ENCODE results near the gene NCOA7.

Gene NCOA7

GRCh38 chr6:125974214-125974866 lies 183.6 kb downstream of the NCOA7 start:
- TF ChIP-seq ZFP30 (CRISPR knock-in tag; IDR thresholded peaks at IDR 0.05) (no peak), TSHZ2 (CRISPR knock-in tag; IDR thresholded peaks at IDR 0.05) (no peak), ZNF8 (CRISPR knock-in tag; IDR thresholded peaks at IDR 0.05) (no peak), ZNF70 (CRISPR knock-in tag; IDR thresholded peaks at IDR 0.05) (no peak), ZFP3 (CRISPR knock-in tag; IDR thresholded peaks at IDR 0.05) (no peak), OSR1 (CRISPR knock-in tag; IDR thresholded peaks at IDR 0.05) (no peak), ZNF565 (CRISPR knock-in tag; conservative IDR thresholded peaks at IDR 0.05; ENCODE audit: low read depth) (no peak), ARNTL (CRISPR knock-in tag; IDR thresholded peaks at IDR 0.05; ENCODE audit: borderline replicate concordance, low read depth) (no peak)
- ATAC-seq, result peak; percentile 86

- TF ChIP-seq CSRNP3 (CRISPR knock-in tag; IDR thresholded peaks at IDR 0.05) (no peak), ZNF565 (CRISPR knock-in tag; conservative IDR thresholded peaks at IDR 0.05; ENCODE audit: low read depth) (no peak), PPARA (CRISPR knock-in tag; IDR thresholded peaks at IDR 0.05; ENCODE audit: borderline replicate concordance) (no peak), CSDC2 (CRISPR knock-in tag; IDR thresholded peaks at IDR 0.05) (no peak), ARNTL (CRISPR knock-in tag; IDR thresholded peaks at IDR 0.05; ENCODE audit: borderline replicate concordance, low read depth) (no peak), ZFP30 (CRISPR knock-in tag; IDR thresholded peaks at IDR 0.05) (no peak), ZNF8 (CRISPR knock-in tag; IDR thresholded peaks at IDR 0.05) (no peak), PATZ1 (CRISPR knock-in tag; IDR thresholded peaks at IDR 0.05; ENCODE audit: borderline replicate concordance) (no peak), ESRRG (CRISPR knock-in tag; IDR thresholded peaks at IDR 0.05) (no peak), POU6F1 (CRISPR knock-in tag; IDR thresholded peaks at IDR 0.05; ENCODE audit: borderline replicate concordance, low read depth) (no peak), ZNF70 (CRISPR knock-in tag; IDR thresholded peaks at IDR 0.05) (no peak), TOX (CRISPR knock-in tag; IDR thresholded peaks at IDR 0.05; ENCODE audit: borderline replicate concordance) (no peak), OSR1 (CRISPR knock-in tag; IDR thresholded peaks at IDR 0.05) (no peak), BACH2 (CRISPR knock-in tag; IDR thresholded peaks at IDR 0.05; ENCODE audit: borderline replicate concordance) (no peak), TSHZ2 (CRISPR knock-in tag; IDR thresholded peaks at IDR 0.05) (no peak)
- ATAC-seq, result no peak
Measured at GRCh38 chr6:125979101-125979500, 188.3 kb downstream of the NCOA7 start.
